ENCODE results near the gene C5orf52.
"Not testable (repeated sequence)": the region's sequence is repeated elsewhere in the genome, so short reads cannot be mapped to it uniquely, and the experiment has no call there.

C5orf52 gene

DNA sequence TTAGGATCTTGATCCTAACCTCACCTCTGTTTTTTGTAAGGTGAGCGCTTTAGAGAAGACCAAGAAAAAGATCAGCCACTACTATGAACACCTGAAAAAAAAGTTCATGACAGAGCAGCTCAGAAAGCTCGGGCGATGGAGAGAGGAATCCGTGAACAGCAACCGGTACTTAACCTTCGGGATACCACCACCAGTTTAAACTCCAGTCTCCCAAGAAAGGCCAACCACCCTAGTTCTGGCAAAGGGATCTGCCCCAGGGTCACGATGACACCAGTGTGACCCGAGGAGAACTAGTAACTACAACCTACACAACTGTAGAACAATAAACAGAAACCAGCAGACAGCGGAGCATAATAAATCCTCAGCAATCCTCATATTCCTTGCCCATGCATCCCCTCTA lies 8.5 kb downstream of the C5orf52 start:
- DNase-seq, result no peak

DNA sequence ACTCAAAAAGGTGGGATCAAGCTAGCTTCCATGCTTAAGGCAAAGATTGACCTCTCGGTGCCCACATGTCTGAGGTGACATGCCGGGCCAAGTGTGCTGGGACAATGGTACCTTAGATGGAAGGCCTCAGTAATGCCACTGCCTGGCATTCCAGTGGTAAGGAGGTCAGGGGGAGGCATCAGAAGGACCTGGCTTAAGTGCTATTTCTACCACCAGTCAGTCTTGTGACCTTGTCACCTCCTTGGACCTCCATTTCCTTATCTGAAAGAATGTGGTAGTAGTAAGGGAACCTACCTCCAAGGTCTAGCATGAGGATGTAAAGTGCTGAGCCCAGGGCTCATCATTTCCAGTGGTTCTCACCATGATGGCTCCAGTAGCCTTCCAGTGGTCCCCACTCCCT lies 8.9 kb downstream of the C5orf52 start:
- DNase-seq, result no peak

DNA sequence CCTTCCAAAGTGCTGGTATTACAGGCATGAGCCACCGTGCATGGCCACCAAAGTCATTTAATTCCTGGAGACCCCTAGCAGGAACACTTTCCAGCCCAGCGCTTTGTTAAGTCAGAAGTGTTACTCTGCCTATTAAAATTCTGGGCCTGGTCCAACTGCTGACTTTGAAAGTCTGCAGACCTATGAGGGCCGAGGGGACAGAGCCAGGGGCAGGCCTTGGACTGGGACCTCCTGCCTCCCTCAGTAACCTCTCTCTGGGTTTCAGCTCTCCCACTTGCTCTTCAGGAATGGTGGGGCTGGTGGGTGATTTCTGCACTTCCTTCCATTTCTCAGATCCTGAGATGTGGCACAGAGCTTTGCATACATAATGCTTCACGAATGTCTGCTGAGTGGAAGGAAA lies 9.7 kb downstream of the C5orf52 start:
- DNase-seq, result no peak

DNA sequence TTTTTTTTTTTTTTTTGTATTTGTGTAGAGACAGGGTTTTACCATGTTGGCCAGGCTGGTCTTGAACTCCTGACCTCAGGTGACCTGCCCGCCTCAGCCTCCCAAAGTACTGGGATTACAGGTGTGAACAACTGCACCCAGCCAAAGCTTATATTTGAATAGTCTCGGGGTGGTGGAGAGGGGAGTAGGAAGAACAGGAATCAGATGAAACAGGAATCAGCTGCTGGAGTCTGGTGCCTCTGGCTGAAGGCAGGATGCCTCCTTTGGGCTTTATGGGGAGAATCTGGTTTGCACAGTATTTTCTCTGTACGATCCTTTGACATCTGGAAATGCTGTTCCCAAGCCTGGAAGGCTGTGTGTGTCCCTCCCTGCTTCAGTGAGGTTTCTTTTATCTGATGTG lies 10.9 kb downstream of the C5orf52 start:
- DNase-seq, result no peak

DNA sequence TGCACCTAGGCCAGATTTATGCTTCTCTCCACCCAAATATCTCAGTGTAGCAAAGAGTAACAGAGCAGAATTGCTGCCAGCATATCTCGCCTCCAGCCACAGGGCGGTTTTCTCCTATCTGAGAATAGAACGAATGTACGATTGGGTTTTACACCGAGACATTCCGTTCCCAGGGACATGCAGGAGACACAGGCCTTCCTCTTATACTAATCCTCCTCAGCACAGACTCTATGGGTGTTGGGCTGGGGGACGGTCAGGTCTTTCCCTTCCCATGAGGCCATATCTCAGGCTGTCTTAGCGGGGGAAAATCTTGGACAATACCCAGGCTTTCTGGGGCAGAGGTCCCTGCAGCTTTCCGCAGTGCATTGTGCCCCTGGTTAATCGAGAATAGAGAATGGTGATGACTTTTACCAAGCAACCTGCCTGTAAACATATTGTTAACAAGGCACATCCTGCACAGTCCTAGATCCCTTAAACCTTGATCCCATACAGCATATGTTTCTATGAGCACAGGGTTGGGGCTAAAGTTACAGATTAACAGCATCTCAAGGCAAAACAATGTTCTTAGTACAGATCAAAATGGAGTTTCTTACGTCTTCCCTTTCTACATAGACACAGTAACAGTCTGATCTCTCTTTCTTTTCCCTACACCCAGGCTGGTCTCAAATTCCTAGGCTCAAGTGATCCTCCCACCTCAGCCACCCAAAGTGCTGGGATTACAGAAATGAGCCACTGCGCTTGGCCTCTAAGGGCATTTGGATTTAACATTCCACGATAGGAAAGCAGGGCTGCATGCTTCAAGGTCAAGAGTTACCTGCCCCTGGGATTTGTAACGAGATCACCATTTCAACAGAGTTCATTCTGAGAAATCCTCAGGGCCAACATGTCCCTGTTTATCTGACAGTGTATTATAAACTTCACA lies 15.2 kb downstream of the C5orf52 start:
- DNase-seq, result not testable (repeated sequence)

DNA sequence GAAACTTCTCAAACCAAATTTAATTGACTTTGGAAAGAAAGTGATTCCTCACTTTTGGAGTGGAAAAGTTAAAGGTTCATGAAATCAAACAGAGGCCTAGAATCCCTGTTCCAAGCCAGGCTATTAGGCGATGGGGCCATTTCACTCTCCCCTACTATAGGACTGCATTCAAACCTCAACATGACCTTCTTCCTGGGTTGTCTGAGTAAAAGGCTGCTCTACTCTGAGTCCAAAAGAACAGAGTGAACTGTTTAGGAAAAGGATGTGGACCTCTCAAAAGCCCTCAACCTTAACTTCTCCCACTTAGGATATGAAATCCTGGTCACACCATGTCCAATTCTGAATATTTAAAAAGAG lies 15.8 kb downstream of the C5orf52 start:
- DNase-seq, result no peak

DNA sequence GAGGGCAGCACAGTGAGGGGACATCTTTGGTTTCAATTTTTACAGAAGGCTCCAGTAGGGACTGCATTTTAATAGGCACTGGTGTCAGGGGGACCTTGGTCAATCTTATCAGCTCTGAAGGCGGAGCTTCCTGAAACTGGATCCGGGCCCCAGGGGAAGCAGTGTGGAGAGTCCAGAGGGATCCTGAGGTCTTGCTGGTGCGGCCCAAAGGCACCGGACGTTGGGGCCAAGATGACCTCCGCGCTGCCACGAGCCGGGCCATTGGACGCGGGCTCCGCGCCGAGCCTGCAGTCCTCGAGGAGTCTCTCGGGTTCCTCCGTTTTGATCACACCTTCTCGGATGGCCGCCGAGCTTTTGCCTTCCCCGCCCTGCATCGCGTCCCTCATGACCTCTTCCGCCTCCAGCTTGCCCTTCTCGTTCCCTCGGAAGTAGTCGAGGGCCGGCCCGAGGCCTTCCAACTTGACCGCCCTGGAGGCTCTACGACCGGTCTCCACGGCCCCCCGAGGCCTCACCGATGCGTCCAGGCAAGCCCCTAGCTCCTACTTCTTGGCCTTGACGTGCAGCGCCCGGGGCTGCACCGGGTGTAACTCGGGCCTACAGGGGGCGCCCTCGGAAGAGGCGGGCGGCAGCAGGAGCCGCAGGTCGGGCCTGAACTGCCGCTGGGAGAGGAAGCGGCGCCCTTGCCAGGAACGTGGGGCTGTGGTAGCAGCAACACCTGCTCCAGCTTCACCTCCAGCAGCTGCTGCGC lies 18.8 kb downstream of the C5orf52 start:
- no peak for DNase-seq

DNA sequence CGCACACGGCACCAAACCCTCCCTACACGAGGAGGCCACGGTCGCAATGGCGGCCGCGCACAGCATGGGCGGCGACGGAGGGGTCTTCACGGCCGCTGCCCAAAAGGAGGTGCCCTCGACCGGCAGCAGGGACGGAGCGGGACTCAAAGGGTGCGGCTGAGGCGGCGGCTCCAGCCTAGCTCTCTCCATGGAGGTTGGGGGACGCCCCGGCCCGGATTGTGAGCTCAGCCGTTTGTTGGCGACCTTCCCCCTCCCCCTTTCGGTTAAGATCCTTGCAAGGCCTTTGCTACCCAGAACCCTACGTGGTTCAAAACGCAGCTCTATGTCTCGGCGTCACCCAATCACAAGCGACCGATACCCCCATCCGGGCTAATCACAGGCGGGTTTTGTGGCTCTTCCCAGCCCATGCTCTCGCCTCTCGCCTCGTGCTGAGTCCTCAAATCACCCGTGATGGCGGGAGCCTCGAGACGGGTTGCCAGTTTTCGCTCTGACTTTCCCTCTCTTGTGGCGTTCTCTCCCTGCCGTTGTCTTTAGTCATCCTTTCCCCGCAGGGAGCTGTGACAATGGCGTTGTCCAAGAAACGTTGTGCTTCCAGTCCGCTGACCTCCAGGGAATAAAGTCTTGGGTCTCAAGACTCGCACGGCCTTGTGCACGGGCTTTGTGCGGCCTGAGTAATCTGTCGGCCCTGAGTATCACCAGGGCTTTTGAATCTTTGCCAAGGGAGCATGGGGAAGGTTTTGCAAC lies 19.5 kb downstream of the C5orf52 start:
- no peak for DNase-seq

DNA sequence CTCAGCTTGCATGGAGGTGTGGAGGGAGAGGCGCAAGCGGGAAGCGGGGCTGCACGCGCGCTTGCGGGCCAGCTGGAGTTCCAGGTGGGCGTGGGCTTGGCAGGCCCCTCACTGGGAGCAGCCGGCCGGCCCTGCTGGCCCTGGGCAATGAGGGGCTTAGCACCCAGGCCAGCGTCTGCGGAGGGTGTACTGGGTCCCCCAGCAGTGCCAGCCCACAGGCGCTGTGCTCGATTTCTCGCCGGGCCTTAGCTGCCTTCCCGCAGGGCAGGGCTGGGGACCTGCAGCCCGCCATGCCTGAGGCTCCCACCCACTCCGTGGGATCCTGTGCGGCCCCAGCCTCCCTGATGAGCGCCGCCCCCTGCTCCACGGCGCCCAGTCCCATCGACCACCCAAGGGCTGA lies 22.5 kb downstream of the C5orf52 start:
- not testable (repeated sequence) for DNase-seq

DNA sequence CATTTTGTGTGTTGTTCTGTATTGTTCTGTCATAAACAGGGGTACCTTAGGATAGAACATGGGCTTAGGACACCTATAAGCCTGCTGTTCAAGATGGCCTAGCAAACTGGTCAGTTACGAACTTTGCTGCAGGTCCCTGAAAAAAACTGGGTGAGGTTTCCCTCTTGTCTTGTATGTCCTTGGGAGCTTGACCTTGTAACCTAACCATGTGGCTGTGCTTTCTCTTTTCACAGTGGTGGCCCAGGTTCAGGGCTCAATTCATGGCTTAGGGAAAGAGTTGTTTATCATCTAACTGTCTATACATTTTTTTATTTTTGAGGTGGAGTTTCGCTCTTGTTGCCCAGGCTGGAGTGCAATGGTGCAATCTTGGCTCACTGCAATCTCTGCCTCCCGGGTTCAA lies 24.8 kb downstream of the C5orf52 start:
- not testable (repeated sequence) for DNase-seq

DNA sequence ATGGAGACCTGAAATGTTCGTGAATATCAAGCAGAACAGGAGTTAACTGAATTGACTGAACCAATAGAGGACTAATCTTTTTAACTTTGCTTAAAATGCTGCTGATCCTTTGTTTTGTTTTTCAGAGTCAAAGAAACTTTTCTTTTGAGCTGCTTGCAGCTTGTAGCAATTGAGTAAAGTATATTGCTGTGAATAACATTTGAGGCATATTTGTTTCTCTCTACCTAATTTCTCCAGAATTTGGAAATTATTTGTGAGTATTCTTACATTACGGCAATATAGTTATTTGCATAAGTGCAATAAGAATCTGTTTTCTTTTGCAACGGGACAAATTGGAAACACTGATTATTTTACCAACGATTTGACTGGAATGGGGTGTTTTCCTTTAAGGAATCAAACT lies 27.3 kb downstream of the C5orf52 start:
- DNase-seq, result not testable (repeated sequence)

DNA sequence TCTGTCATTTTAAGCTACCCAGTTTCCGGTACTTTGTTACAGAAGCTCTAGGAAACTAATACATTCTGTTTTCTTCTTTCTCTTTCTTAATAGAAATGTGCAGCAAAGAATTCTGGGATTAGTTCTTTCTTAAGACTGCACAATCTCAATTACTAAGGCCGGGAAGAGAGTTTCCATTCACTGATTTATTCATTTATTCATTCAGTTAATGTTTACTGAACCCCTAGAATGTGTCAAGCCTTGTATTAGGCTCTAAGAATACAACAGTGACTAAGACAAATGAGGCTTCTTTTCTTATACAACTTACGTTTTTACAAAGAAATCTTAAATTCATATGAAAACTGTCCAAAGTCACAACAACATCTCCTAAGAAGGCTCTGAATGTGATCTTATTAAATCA lies 32.4 kb downstream of the C5orf52 start:
- DNase-seq, result no peak

DNA sequence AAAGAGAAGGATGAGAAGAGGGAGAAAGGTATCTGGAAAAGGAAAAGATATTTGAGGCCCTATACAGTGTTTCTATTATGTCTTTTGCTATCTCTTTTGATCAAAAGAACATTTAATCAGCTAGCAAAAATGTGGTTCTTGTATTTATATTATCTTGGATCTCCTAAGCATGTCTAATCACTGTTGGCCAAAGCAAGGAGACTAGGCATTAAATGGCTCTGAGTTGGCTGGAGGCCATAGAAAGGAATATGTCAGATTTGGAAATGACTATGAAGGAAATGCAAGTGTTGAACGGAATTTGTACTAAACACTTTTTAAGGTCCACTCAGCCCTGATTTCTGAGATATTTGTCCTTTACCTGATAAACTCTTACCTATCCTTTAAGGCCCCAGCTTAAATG lies 37.5 kb downstream of the C5orf52 start:
- DNase-seq, result no peak

DNA sequence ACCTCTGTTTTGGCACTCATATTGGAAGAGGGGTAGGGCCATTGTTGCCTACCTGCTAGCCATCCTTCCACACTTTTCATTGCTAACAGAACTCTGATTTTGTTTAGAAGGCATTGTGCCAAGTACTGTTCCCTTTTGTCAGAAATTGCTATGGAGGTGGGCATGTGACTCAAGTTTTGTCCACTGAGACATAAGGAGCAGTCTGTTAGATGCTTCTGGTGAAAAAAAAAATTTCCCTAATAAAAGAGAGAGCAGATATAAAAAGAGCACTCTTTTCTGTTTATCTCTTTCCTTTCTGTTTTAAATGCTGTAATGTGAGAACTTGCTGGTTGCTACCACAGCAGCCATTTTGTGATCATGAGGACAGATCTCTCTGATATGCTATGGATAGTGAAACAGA lies 38.0 kb downstream of the C5orf52 start:
- no peak for DNase-seq

DNA sequence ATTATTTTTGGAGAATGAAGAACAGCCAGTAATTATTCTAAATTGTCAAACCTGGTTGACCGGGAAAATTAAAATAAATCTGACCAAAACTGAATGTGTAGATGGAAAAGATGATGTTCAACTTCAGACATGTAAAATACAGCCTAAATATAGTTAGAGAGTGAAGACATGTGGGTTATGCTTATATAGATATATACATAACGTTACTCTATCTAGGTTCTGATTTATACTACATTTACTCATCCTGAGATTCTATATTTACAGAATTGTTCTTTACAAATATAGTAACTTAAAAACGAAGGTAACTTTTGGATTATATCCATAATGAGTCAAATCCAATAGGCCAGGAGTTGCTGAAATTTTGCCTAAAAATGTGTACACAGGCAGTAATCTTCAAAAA lies 39.1 kb downstream of the C5orf52 start:
- no peak for DNase-seq

DNA sequence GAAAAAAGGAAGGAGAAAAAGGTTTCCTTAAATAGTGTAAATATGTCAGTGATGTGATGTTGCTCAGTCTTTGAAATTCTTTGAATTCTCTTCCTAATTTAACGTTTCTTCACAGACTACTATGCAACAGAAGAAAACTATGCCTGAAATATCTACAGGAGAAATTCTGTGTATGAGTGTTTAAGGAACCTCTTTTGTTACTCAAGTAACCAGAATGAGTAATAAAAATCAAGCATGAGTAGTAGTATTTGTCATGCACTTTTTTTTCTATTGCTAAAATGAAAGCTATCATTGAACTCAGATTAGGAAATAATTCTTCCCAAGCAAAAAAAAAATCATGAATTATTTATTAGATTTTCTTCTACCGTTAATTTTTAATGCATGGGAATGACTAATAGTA lies 39.5 kb downstream of the C5orf52 start:
- no peak for DNase-seq

DNA sequence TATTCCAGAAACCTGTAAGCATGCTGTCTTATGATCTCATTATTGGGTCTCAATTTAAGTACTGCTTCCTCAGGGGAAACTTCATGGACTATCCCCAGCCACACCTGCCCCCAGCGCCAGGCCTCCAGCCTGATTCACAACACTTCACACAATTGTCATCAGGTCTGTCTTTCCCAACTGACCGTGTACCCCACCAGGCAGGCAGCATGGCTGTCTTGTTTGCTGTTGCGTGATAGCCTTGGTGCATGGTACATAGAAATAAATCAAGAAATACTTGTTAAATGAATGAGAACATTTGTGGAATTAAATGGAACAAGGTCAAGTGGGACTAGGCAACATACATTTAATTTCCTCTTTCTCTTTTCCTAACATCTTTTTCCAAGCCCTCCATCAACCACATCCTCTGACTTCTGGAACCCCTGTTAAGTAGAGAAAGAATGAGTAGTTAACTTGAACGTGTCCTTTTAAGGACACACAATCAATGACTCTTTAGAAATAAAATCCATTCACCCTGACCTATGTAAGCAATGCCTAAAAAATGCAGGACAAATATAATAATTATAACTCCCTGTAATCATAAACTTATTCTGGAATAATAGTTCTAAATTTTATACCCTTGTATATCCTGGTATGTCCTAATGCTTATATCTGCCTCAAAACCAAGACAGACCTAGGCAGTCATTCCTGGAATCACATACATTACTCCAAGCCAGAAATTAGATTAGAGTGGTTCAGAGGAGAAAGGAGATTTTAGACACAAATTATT lies 42.7 kb downstream of the C5orf52 start:
- no peak for DNase-seq

DNA sequence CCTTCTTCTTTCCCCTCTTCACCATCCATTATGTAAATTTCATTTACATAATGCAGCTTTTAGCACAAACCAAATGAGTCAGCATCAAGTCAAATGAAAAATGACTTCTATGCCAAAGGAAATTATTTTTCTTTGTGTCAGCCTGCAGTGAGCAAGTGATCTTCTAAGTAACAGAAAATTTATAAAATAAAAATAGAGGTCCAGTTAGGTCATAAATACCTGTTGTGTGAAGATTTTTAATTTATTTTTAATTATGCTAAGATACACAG lies 43.2 kb downstream of the C5orf52 start:
- no peak for DNase-seq

DNA sequence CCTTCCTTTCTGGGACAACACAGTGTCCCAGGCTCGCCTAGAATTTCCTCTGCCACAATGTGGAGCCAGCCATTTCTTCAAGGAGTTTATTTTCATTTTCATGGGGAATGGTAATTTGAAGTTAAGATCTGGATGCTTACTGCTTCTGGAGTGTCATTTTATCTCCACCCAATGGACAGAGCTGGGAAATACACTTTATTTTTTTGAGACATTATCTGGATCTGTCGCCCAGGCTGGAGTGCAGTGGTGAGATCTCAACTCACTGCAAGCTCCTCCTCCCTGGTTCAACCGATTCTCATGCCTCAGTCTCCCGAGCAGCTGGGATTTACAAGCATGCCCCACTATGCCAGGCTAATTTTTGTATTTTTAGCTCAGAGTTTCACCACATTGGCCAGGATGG lies 47.2 kb downstream of the C5orf52 start:
- DNase-seq, result no peak

DNA sequence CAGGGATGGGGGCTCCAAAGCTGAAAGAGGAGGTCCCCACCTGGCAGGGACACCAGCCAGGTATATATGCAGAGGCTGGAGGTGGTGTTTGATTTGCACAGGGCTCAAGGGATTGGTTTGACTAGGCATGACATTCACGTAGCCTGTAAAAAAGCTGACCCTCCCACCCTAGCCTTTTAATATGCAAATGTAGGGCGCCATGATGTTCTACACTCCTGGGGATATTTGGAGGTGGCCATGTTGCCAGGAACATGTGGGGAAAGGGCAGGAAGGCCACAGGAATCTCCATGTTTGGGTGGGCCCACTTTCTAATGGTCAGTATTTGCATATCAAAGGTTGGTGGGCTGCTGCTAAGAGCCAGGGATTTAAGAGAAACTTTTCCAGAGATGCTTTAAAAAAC lies 47.9 kb downstream of the C5orf52 start:
- DNase-seq, result no peak

DNA sequence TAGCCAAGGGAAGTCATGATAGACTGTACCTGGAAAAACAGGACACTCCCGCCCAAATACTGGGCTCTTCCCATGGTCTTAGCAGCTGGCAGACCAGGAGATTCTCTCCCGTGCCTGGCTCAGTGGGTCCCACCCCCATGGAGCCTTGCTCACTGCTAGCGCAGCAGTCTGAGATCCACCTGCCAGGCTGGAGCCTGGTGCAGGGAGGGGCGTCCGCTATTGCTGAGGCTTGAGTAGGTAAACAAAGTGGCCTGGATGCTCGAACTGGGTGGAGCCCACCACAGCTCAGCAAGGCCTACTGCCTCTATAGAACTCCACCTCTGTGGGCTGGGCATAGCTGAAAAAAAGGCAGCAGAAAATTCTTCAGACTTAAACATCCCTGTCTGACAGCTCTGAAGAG lies 49.8 kb downstream of the C5orf52 start:
- DNase-seq, result no peak

DNA sequence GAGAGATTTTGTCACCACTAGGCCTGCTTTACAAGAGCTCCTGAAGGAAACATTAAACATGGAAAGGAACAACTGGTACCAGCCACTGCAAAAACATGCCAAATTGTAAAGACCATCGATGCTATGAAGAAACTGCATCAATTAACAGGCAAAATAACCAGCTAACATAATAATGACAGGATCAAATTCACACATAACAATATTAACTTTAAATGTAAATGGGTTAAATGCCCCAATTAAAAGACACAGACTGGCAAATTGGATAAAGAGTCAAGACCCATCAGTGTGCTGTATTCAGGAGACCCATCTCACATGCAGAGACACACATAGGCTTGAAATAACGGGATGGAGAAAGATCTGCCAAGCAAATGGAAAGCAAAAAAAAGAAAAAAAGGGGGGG lies 51.6 kb downstream of the C5orf52 start:
- not testable (repeated sequence) for DNase-seq

DNA sequence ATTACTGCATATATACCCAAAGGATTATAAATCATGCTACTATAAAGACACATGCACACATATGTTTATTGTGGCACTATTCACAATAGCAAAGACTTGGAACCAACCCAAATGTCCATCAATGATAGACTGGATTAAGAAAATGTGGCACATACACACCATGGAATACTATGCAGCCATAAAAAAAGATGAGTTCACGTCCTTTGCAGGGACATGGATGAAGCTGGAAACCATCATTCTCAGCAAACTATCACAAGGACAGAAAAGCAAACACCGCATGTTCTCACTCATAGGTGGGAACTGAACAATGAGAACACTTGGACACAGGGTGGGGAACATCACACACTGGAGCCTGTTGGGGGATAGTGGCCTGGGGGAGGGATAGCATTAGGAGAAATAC lies 55.3 kb downstream of the C5orf52 start:
- not testable (repeated sequence) for DNase-seq
